Measurements from ENCODE around the gene DNAH1. TPM values are rescaled to one million over a fixed set of nuclear protein-coding genes. Genes with fewer than 3 reads are reported as not detected.
A peak's percentile ranks its signal among the peaks of the same experiment; 100 is the strongest.
"Not testable (repeated sequence)": the region's sequence is repeated elsewhere in the genome, so short reads cannot be mapped to it uniquely, and the experiment has no call there.

The DNAH1 gene
- total RNA-seq, result 10 to 100 TPM; 13.2 to 13.5 TPM

GRCh38 chr3:52315977-52316764 is at the start of gene DNAH1:
TSS of gene DNAH1 (plus strand) at chr3:52316319. CDS start at chr3:52322443, 6,124 bp downstream.
- intact Hi-C loops (cut with micrococcal nuclease), result no loop called here
- peaks cover 36% of the 10 kb centered on the region for H3K4me1 Mint-ChIP-seq (ENCODE audit: low read depth)
- no peaks in the 10 kb centered on the region for H3K9me3 Mint-ChIP-seq
- ChIA-PET CTCF (interaction anchor here (2.6 kb wide), 2 partner anchors 23 to 84 kb away, joined by 13 to 14 read pairs; no protein-coding TSS in a partner anchor), POLR2A (no interaction called here)
- no peak for DNase-seq
- no peaks in the 10 kb centered on the region for H3K27me3 Mint-ChIP-seq
- H3K27ac Mint-ChIP-seq, result peak within 1 kb of the TSS; percentile 56
- no peaks in the 10 kb centered on the region for H3K36me3 Mint-ChIP-seq
- no peak within 1 kb of the TSS for H3K4me3 Mint-ChIP-seq

GRCh38 chr3:52268036-52268435 is 48.1 kb upstream of the DNAH1 start:
- peaks cover 80% of the 10 kb centered on the region for H3K36me3 Mint-ChIP-seq
- intact Hi-C loops (cut with micrococcal nuclease), result loop anchor here (1.0 kb wide), 2 partner anchors 9 kb away; no protein-coding TSS in a partner anchor
- H3K4me1 Mint-ChIP-seq (ENCODE audit: low read depth), result peaks cover 85% of the 10 kb centered on the region
- ChIA-PET CTCF (interaction anchor here (1.1 to 3.3 kb wide), 5 partner anchors 8 to 71 kb away, joined by 3 to 10 read pairs (median 5); no protein-coding TSS in a partner anchor), POLR2A (interaction anchor here (1.8 to 2.2 kb wide), 2 partner anchors 9 to 15 kb away, joined by 7 to 9 read pairs; no protein-coding TSS in a partner anchor)
- H3K9me3 Mint-ChIP-seq, result no peaks in the 10 kb centered on the region
- peak overlapping the region; percentile 91 for H3K27ac Mint-ChIP-seq
- H3K4me3 Mint-ChIP-seq, result peak overlapping the region; percentile 51
- no peaks in the 10 kb centered on the region for H3K27me3 Mint-ChIP-seq
- peak; percentile 80 for DNase-seq

- DNase-seq, result no peak
- Mint-ChIP-seq H3K27ac (peak overlapping the region; percentile 91), H3K4me3 (peak overlapping the region; percentile 77), H3K9me3 (no peaks in the 10 kb centered on the region), H3K36me3 (peaks cover 82% of the 10 kb centered on the region), H3K27me3 (no peaks in the 10 kb centered on the region), H3K4me1 (ENCODE audit: low read depth) (peaks cover 86% of the 10 kb centered on the region)
- POLR2A ChIA-PET, result interaction anchor here (0.7 to 3.5 kb wide), 2 partner anchors 8 to 16 kb away, joined by 3 to 26 read pairs; no protein-coding TSS in a partner anchor
- CTCF ChIA-PET, result interaction anchor here (3.1 to 3.3 kb wide), 2 partner anchors 38 to 69 kb away, joined by 10 to 15 read pairs; no protein-coding TSS in a partner anchor
- intact Hi-C loops (cut with micrococcal nuclease), result loop anchor here (10.0 kb wide), 1 partner anchor 1665 kb away; no protein-coding TSS in a partner anchor
These were observed 46.3 kb upstream of the DNAH1 start for GRCh38 chr3:52269776-52270175.

GRCh38 chr3:52270252-52270754 is 45.8 kb upstream of the DNAH1 start:
- H3K4me3 Mint-ChIP-seq, result peak overlapping the region; percentile 77
- ChIA-PET CTCF (interaction anchor here (0.7 to 3.1 kb wide), 9 partner anchors 10 to 69 kb away, joined by 3 to 15 read pairs (median 5); no protein-coding TSS in a partner anchor), POLR2A (interaction anchor here (1.1 to 3.8 kb wide), 5 partner anchors 9 to 30 kb away, joined by 3 to 26 read pairs (median 13); no protein-coding TSS in a partner anchor)
- intact Hi-C loops (cut with micrococcal nuclease), result loop anchor here (10.0 kb wide), 1 partner anchor 1666 kb away; no protein-coding TSS in a partner anchor
- H3K36me3 Mint-ChIP-seq, result peaks cover 80% of the 10 kb centered on the region
- H3K4me1 Mint-ChIP-seq (ENCODE audit: low read depth), result peaks cover 85% of the 10 kb centered on the region
- H3K27ac Mint-ChIP-seq, result peak overlapping the region; percentile 91
- no peaks in the 10 kb centered on the region for H3K27me3 Mint-ChIP-seq
- no peaks in the 10 kb centered on the region for H3K9me3 Mint-ChIP-seq
- peak; percentile 31 for DNase-seq

- H3K4me1 Mint-ChIP-seq (ENCODE audit: low read depth), result peaks cover 75% of the 10 kb centered on the region
- peak overlapping the region; percentile 77 for H3K4me3 Mint-ChIP-seq
- ChIA-PET CTCF (interaction anchor here (0.7 to 3.1 kb wide), 8 partner anchors 12 to 117 kb away, joined by 3 to 15 read pairs (median 6); partner anchors contain the start of genes POC1A and PPM1M), POLR2A (interaction anchor here (1.1 to 3.8 kb wide), 7 partner anchors 10 to 33 kb away, joined by 3 to 26 read pairs (median 6); partner anchors contain the start of genes GLYCTK and TWF2)
- H3K36me3 Mint-ChIP-seq, result peaks cover 84% of the 10 kb centered on the region
- H3K9me3 Mint-ChIP-seq, H3K27me3 Mint-ChIP-seq: not testable (repeated sequence)
- DNase-seq, result peak; percentile 10
- intact Hi-C loops (cut with micrococcal nuclease), result loop anchor here (10.0 kb wide), 1 partner anchor 1667 kb away; no protein-coding TSS in a partner anchor
- H3K27ac Mint-ChIP-seq, result peak overlapping the region; percentile 91
These were observed 43.9 kb upstream of the DNAH1 start for GRCh38 chr3:52272172-52272571.

- Mint-ChIP-seq H3K27ac (peak overlapping the region; percentile 95), H3K27me3 (no peaks in the 10 kb centered on the region), H3K36me3 (peaks cover 83% of the 10 kb centered on the region), H3K9me3 (no peaks in the 10 kb centered on the region), H3K4me3 (peak overlapping the region; percentile 92), H3K4me1 (ENCODE audit: low read depth) (peaks cover 69% of the 10 kb centered on the region)
- POLR2A ChIA-PET, result interaction anchor here (1.5 to 3.8 kb wide), 4 partner anchors 11 to 34 kb away, joined by 4 to 26 read pairs (median 11); partner anchors contain the start of gene TWF2
- CTCF ChIA-PET, result interaction anchor here (0.9 to 3.1 kb wide), 5 partner anchors 19 to 67 kb away, joined by 3 to 15 read pairs (median 7); partner anchors contain the start of gene PPM1M
- intact Hi-C loops (cut with micrococcal nuclease), result loop anchor here (10.0 kb wide), 1 partner anchor 1668 kb away; no protein-coding TSS in a partner anchor
- peak; percentile 29 for DNase-seq
These were observed 43.3 kb upstream of the DNAH1 start for GRCh38 chr3:52272831-52273230.

GRCh38 chr3:52274781-52275180 is 41.3 kb upstream of the DNAH1 start:
- H3K9me3 Mint-ChIP-seq, POLR2A ChIA-PET, H3K27me3 Mint-ChIP-seq: not testable (repeated sequence)
- Mint-ChIP-seq H3K27ac (peak overlapping the region; percentile 95), H3K36me3 (peaks cover 78% of the 10 kb centered on the region), H3K4me3 (peak overlapping the region; percentile 92), H3K4me1 (ENCODE audit: low read depth) (peaks cover 58% of the 10 kb centered on the region)
- intact Hi-C loops (cut with micrococcal nuclease), result loop anchor here (5.0 to 10.0 kb wide), 3 partner anchors 122 to 1670 kb away; partner anchors contain the start of gene POC1A
- DNase-seq, result peak; percentile 7
- CTCF ChIA-PET, result interaction anchor here (1.2 to 12.1 kb wide), 2 partner anchors 35 to 67 kb away, joined by 3 to 148 read pairs; partner anchors contain the start of gene TWF2

- intact Hi-C loops (cut with micrococcal nuclease), result loop anchor here (1.0 to 10.0 kb wide), 4 partner anchors 9 to 1673 kb away; partner anchors contain the start of gene POC1A
- no peaks in the 10 kb centered on the region for H3K27me3 Mint-ChIP-seq
- CTCF ChIA-PET, result interaction anchor here (0.7 to 12.1 kb wide), 12 partner anchors 11 to 304 kb away, joined by 3 to 148 read pairs (median 18); partner anchors contain the start of genes ABHD14B, GLYCTK and TWF2
- peaks cover 59% of the 10 kb centered on the region for H3K36me3 Mint-ChIP-seq
- no peaks in the 10 kb centered on the region for H3K9me3 Mint-ChIP-seq
- H3K4me1 Mint-ChIP-seq (ENCODE audit: low read depth), result peaks cover 54% of the 10 kb centered on the region
- peak; percentile 91 for DNase-seq
- POLR2A ChIA-PET, result interaction anchor here (0.6 to 5.1 kb wide), 20 partner anchors 8 to 445 kb away, joined by 3 to 128 read pairs (median 5); partner anchors contain the start of genes GLYCTK, PPM1M, RPL29 and TLR9
- peak overlapping the region; percentile 95 for H3K27ac Mint-ChIP-seq
- H3K4me3 Mint-ChIP-seq, result peak overlapping the region; percentile 92
These were observed 38.8 kb upstream of the DNAH1 start for GRCh38 chr3:52277071-52277964.

- Mint-ChIP-seq H3K27ac (peak overlapping the region; percentile 95), H3K27me3 (no peaks in the 10 kb centered on the region), H3K36me3 (peaks cover 55% of the 10 kb centered on the region), H3K9me3 (no peaks in the 10 kb centered on the region), H3K4me1 (ENCODE audit: low read depth) (peaks cover 54% of the 10 kb centered on the region), H3K4me3 (peak overlapping the region; percentile 92)
- ChIA-PET CTCF (interaction anchor here (0.7 to 12.1 kb wide), 13 partner anchors 10 to 61 kb away, joined by 3 to 148 read pairs (median 13); partner anchors contain the start of genes GLYCTK, PPM1M, TLR9 and TWF2), POLR2A (interaction anchor here (0.6 to 5.1 kb wide), 18 partner anchors 10 to 445 kb away, joined by 4 to 128 read pairs (median 8); partner anchors contain the start of genes GLYCTK, PPM1M, RPL29 and TLR9)
- intact Hi-C loops (cut with micrococcal nuclease), result loop anchor here (1.0 to 10.0 kb wide), 7 partner anchors 9 to 1673 kb away; partner anchors contain the start of genes GLYCTK and POC1A
- DNase-seq, result peak; percentile 74
These were observed 38.1 kb upstream of the DNAH1 start for GRCh38 chr3:52277972-52278509.

GRCh38 chr3:52278510-52279069 is 37.5 kb upstream of the DNAH1 start, which contains the start of gene WDR82:
TSS of gene WDR82 (minus strand) at chr3:52278649. CDS start at chr3:52278361, 288 bp downstream.
- Mint-ChIP-seq H3K27me3 (no peaks in the 10 kb centered on the region), H3K4me1 (ENCODE audit: low read depth) (peaks cover 54% of the 10 kb centered on the region), H3K36me3 (peaks cover 49% of the 10 kb centered on the region), H3K9me3 (no peaks in the 10 kb centered on the region), H3K27ac (peak within 1 kb of the TSS; percentile 95), H3K4me3 (peak within 1 kb of the TSS; percentile 92)
- DNase-seq, result peak; percentile 99
- intact Hi-C loops (cut with micrococcal nuclease), result loop anchor here (1.0 to 10.0 kb wide), 6 partner anchors 9 to 1674 kb away; partner anchors contain the start of genes GLYCTK and POC1A
- CTCF ChIA-PET, result interaction anchor here (0.9 to 12.1 kb wide), 12 partner anchors 10 to 61 kb away, joined by 3 to 148 read pairs (median 15); partner anchors contain the start of genes GLYCTK, PPM1M, TLR9 and TWF2
- POLR2A ChIA-PET, result interaction anchor here (0.7 to 5.1 kb wide), 13 partner anchors 9 to 406 kb away, joined by 4 to 128 read pairs (median 8); partner anchors contain the start of genes ABHD14A, ABHD14B, GLYCTK and PPM1M

Data from activated CD4-positive, alpha-beta memory T cell treated with anti-CD3 and anti-CD28 coated beads for 36 hours (primary cell).